K562 (cell line): Measurements from ENCODE around the gene HOXB3. TPM values are rescaled to one million over a fixed set of nuclear protein-coding genes. Genes with fewer than 3 reads are reported as not detected.

ENCODE experiments used
- BMI1 ChIP-seq: fragments of 150-350 bp; IDR thresholded peaks from 2 replicates; pipeline ENCODE4 v1.6.1; 2014; ENCODE audit warnings: low read length
- CHD2 ChIP-seq: IDR thresholded peaks from 2 replicates; pipeline ENCODE4 v1.6.1; 2011; ENCODE audit warnings: low read depth, low read length
- EGR1 ChIP-seq: fragments of 450-650 bp; conservative IDR thresholded peaks from 2 replicates; pipeline ENCODE4 v1.6.1; 2017; ENCODE audit warnings: mild to moderate bottlenecking
- KAT7 ChIP-seq: sonication (generic); formaldehyde crosslinking; IDR thresholded peaks from 2 replicates; pipeline ENCODE4 v1.8.0; 2022; ENCODE audit warnings: missing genetic modification reagents, mild to moderate bottlenecking, borderline replicate concordance
- NELFE ChIP-seq: IDR thresholded peaks from 2 replicates; pipeline ENCODE4 v1.6.1; 2011; ENCODE audit warnings: mild to moderate bottlenecking; ENCODE audit not compliant: insufficient read depth, insufficient read length
- STAT5A ChIP-seq: IDR thresholded peaks from 2 replicates; pipeline ENCODE4 v1.6.1; 2012; ENCODE audit warnings: low read length, inconsistent platforms, borderline replicate concordance
- ZNF253 ChIP-seq: fragments of 250-450 bp; sonication (Bioruptor Pico); conservative IDR thresholded peaks from 2 replicates; pipeline ENCODE4 v1.6.1; 2021; ENCODE audit warnings: mild to moderate bottlenecking
- ZNF3 ChIP-seq: fragments of 250-450 bp; sonication (Bioruptor Pico); IDR thresholded peaks from 2 replicates; pipeline ENCODE4 v1.5.0; 2021; ENCODE audit warnings: mild to moderate bottlenecking, moderate library complexity
- ZNF644 ChIP-seq: fragments of 200-800 bp; sonication (Bioruptor generic); IDR thresholded peaks from 2 replicates; pipeline ENCODE4 v1.6.1; 2016; ENCODE audit warnings: low read depth, missing genetic modification characterization, missing compliant biosample characterization
- polyA plus RNA-seq, 8 experiments: library from polyadenylated mRNA; depleted of rRNA in 4 of 8; stranded (reverse) in 5 of 8; unstranded in 3 of 8; fragments of >200 nt; fragmentation: Nextera tagmentation in 2 of 8; fragmentation: Illumina TruSeq in 1 of 8; extraction: Ambion mirVana in 2 of 8; extraction: Trizol in 1 of 8; gene quantifications; 2 replicates each; pipeline versions ENCODE4 v1.2.1 to v1.2.3, GENCODE V29; 2011 to 2014; ENCODE audit warnings: inconsistent platforms in 1 of 8, missing spikeins in 1 of 8
- total RNA-seq, 7 experiments: library from RNA; depleted of rRNA in 6 of 7; stranded (reverse); fragments of >200 nt in 6 of 7; fragmentation: Illumina TruSeq in 2 of 7; extraction: Trizol in 2 of 7; gene quantifications; 2 replicates each; pipeline versions ENCODE4 v1.2.1 to v1.2.3, GENCODE V29; 2011 to 2021; ENCODE audit warnings: low replicate concordance in 1 of 7
- TF ChIP-seq, protein P1 (sequence below): fragments of 450-650 bp; formaldehyde crosslinking; IDR thresholded peaks from 2 replicates; pipeline ENCODE4 v1.4.0; 2022; ENCODE audit warnings: mild to moderate bottlenecking, moderate library complexity
- TF ChIP-seq, protein P2 (sequence below), 2 experiments: IDR thresholded peaks in 1 of 2; conservative IDR thresholded peaks in 1 of 2; 2 replicates each; pipeline ENCODE4 v1.6.1; 2016; ENCODE audit warnings: low read depth in 2 of 2, mild to moderate bottlenecking in 1 of 2, missing compliant biosample characterization in 1 of 2, missing genetic modification characterization in 1 of 2, moderate library complexity in 1 of 2
- TF ChIP-seq, protein P3 (sequence below): sonication (generic); formaldehyde crosslinking; IDR thresholded peaks from 2 replicates; pipeline ENCODE4 v1.4.0; 2020; ENCODE audit warnings: mild to moderate bottlenecking, missing genetic modification reagents
- TF ChIP-seq, protein P4 (sequence below): fragments of 450-650 bp; IDR thresholded peaks from 2 replicates; pipeline ENCODE4 v1.6.1; 2016
- TF ChIP-seq, protein P5 (sequence below): sonication (generic); formaldehyde crosslinking; IDR thresholded peaks from 2 replicates; pipeline ENCODE4 v1.8.0; 2022; ENCODE audit warnings: mild to moderate bottlenecking, missing genetic modification reagents
- TF ChIP-seq, protein P6 (sequence below): fragments of 250-450 bp; sonication (Bioruptor Pico); IDR thresholded peaks from 2 replicates; pipeline ENCODE4 v1.8.0; 2021; ENCODE audit warnings: moderate library complexity, mild to moderate bottlenecking, inconsistent platforms

The HOXB3 gene
- total and polyA plus RNA-seq, 9 of the 15 experiments (the other 6 are each of a cell fraction or from before 2014, with no cell fraction given) = 2.4 to 41.3 (median 20.2) TPM

DNA sequence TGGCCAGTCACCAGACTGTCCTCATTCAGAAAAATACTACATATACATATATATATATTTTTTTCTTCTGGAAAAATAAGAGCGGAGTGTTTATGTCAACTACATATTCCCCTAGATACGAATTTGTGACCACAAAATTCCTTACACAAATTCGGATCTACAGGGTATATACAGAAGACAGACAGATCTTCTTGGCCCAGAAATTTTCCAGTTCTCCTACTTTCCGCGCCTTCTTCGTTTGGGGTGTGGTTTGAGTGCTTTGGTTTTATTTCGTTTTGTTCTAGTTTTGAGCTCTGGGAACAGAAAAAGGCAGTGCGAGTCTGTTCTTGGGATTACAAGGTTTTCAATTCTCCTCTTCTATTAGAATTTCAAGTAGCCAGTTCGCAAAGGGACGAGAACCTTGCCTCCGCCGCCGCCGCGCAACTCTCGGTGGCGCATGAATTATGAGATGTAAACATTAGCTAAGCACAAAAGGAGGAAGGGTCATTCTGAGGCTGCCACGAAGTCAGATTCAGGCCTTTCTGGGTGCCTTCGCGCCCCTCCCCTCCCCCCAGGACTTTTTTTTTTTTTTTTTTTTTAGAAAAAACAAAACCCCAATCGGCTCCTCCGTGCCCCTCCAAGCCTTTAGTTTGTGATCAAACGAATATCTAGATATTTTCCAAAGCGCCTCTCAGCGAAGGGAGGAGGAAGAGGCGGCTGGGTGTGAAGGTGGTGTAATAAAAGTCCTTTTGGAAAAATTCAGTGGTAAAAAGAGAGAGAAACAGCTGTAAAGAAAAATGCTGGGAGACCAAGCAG is 10.1 kb downstream of the HOXB3 start (continued):
- TF ChIP-seq ZNF644 (tag) (0 out of 2 replicates have a peak, but pooled peaks have one; percentile 9), KAT7 (CRISPR knock-in tag) (no peak; the same call in 1 of the 2 replicates), NELFE (no peak), CHD2 (no peak), ZNF253 (CRISPR knock-in tag) (no peak), ZNF3 (no peak), EGR1 (no peak), STAT5A (no peak), BMI1 (no peak)
- TF ChIP-seq, protein P1, sequence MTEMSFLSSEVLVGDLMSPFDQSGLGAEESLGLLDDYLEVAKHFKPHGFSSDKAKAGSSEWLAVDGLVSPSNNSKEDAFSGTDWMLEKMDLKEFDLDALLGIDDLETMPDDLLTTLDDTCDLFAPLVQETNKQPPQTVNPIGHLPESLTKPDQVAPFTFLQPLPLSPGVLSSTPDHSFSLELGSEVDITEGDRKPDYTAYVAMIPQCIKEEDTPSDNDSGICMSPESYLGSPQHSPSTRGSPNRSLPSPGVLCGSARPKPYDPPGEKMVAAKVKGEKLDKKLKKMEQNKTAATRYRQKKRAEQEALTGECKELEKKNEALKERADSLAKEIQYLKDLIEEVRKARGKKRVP = no peak
- TF ChIP-seq, protein P2, sequence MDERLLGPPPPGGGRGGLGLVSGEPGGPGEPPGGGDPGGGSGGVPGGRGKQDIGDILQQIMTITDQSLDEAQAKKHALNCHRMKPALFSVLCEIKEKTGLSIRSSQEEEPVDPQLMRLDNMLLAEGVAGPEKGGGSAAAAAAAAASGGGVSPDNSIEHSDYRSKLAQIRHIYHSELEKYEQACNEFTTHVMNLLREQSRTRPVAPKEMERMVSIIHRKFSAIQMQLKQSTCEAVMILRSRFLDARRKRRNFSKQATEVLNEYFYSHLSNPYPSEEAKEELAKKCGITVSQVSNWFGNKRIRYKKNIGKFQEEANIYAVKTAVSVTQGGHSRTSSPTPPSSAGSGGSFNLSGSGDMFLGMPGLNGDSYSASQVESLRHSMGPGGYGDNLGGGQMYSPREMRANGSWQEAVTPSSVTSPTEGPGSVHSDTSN (CRISPR knock-in tag; IDR thresholded peaks at IDR 0.05; ENCODE audit: low read depth) = no peak
- TF ChIP-seq, protein P2 (tag; conservative IDR thresholded peaks at IDR 0.05; ENCODE audit: low read depth) = peak; percentile 67
- TF ChIP-seq, protein P3, sequence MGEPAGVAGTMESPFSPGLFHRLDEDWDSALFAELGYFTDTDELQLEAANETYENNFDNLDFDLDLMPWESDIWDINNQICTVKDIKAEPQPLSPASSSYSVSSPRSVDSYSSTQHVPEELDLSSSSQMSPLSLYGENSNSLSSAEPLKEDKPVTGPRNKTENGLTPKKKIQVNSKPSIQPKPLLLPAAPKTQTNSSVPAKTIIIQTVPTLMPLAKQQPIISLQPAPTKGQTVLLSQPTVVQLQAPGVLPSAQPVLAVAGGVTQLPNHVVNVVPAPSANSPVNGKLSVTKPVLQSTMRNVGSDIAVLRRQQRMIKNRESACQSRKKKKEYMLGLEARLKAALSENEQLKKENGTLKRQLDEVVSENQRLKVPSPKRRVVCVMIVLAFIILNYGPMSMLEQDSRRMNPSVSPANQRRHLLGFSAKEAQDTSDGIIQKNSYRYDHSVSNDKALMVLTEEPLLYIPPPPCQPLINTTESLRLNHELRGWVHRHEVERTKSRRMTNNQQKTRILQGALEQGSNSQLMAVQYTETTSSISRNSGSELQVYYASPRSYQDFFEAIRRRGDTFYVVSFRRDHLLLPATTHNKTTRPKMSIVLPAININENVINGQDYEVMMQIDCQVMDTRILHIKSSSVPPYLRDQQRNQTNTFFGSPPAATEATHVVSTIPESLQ (CRISPR knock-in tag) = no peak
- TF ChIP-seq, protein P4, sequence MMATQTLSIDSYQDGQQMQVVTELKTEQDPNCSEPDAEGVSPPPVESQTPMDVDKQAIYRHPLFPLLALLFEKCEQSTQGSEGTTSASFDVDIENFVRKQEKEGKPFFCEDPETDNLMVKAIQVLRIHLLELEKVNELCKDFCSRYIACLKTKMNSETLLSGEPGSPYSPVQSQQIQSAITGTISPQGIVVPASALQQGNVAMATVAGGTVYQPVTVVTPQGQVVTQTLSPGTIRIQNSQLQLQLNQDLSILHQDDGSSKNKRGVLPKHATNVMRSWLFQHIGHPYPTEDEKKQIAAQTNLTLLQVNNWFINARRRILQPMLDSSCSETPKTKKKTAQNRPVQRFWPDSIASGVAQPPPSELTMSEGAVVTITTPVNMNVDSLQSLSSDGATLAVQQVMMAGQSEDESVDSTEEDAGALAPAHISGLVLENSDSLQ = peak; percentile 68
- TF ChIP-seq, protein P5, sequence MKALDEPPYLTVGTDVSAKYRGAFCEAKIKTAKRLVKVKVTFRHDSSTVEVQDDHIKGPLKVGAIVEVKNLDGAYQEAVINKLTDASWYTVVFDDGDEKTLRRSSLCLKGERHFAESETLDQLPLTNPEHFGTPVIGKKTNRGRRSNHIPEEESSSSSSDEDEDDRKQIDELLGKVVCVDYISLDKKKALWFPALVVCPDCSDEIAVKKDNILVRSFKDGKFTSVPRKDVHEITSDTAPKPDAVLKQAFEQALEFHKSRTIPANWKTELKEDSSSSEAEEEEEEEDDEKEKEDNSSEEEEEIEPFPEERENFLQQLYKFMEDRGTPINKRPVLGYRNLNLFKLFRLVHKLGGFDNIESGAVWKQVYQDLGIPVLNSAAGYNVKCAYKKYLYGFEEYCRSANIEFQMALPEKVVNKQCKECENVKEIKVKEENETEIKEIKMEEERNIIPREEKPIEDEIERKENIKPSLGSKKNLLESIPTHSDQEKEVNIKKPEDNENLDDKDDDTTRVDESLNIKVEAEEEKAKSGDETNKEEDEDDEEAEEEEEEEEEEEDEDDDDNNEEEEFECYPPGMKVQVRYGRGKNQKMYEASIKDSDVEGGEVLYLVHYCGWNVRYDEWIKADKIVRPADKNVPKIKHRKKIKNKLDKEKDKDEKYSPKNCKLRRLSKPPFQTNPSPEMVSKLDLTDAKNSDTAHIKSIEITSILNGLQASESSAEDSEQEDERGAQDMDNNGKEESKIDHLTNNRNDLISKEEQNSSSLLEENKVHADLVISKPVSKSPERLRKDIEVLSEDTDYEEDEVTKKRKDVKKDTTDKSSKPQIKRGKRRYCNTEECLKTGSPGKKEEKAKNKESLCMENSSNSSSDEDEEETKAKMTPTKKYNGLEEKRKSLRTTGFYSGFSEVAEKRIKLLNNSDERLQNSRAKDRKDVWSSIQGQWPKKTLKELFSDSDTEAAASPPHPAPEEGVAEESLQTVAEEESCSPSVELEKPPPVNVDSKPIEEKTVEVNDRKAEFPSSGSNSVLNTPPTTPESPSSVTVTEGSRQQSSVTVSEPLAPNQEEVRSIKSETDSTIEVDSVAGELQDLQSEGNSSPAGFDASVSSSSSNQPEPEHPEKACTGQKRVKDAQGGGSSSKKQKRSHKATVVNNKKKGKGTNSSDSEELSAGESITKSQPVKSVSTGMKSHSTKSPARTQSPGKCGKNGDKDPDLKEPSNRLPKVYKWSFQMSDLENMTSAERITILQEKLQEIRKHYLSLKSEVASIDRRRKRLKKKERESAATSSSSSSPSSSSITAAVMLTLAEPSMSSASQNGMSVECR = no peak
- TF ChIP-seq, protein P6, sequence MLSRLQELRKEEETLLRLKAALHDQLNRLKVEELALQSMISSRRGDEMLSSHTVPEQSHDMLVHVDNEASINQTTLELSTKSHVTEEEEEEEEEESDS (CRISPR knock-in tag) = no peak
